Measurements from ENCODE around the gene ARHGAP42. TPM values are rescaled to one million over a fixed set of nuclear protein-coding genes. Genes with fewer than 3 reads are reported as not detected.
"Not testable (repeated sequence)": the region's sequence is repeated elsewhere in the genome, so short reads cannot be mapped to it uniquely, and the experiment has no call there.

ARHGAP42 gene
- total RNA-seq, 1 experiment from 2014 or later = 8.3 TPM

- DNase-seq (ENCODE audit: low spot score) = no peak
Measured at GRCh38 chr11:100872951-100873740, 186.1 kb downstream of the ARHGAP42 start.

- no peak for DNase-seq (ENCODE audit: low spot score)
Measured at GRCh38 chr11:100874203-100874602, 187.1 kb downstream of the ARHGAP42 start.

GRCh38 chr11:100875521-100875869 is 188.4 kb downstream of the ARHGAP42 start:
- DNase-seq (ENCODE audit: low spot score) = no peak

- DNase-seq (ENCODE audit: low spot score) = peak; percentile 96
Measured at GRCh38 chr11:100876815-100877520, 189.9 kb downstream of the ARHGAP42 start.

GRCh38 chr11:100878474-100878873 is 191.4 kb downstream of the ARHGAP42 start:
- peak; percentile 23 for DNase-seq (ENCODE audit: low spot score)

GRCh38 chr11:100882957-100883356 is 195.9 kb downstream of the ARHGAP42 start:
- no peak for DNase-seq (ENCODE audit: low spot score)

GRCh38 chr11:100883830-100884229 is 196.7 kb downstream of the ARHGAP42 start:
- no peak for DNase-seq (ENCODE audit: low spot score)

- no peak for DNase-seq (ENCODE audit: low spot score)
Measured at GRCh38 chr11:100887659-100888058, 200.6 kb downstream of the ARHGAP42 start.

- DNase-seq (ENCODE audit: low spot score) = no peak
Measured at GRCh38 chr11:100888836-100889235, 201.7 kb downstream of the ARHGAP42 start.

- no peak for DNase-seq (ENCODE audit: low spot score)
Measured at GRCh38 chr11:100889758-100890157, 202.7 kb downstream of the ARHGAP42 start.

GRCh38 chr11:100890789-100891188 is 203.7 kb downstream of the ARHGAP42 start:
- peak; percentile 83 for DNase-seq (ENCODE audit: low spot score)

- no peak for DNase-seq (ENCODE audit: low spot score)
Measured at GRCh38 chr11:100892886-100893285, 205.8 kb downstream of the ARHGAP42 start.

GRCh38 chr11:100895449-100895848 is 208.4 kb downstream of the ARHGAP42 start:
- no peak for DNase-seq (ENCODE audit: low spot score)

- DNase-seq (ENCODE audit: low spot score) = not testable (repeated sequence)
Measured at GRCh38 chr11:100895976-100896375, 208.9 kb downstream of the ARHGAP42 start.

GRCh38 chr11:100901471-100901870 is 214.4 kb downstream of the ARHGAP42 start:
- DNase-seq (ENCODE audit: low spot score) = not testable (repeated sequence)

GRCh38 chr11:100902454-100903141 is 215.5 kb downstream of the ARHGAP42 start:
- no peak for DNase-seq (ENCODE audit: low spot score)

- no peak for DNase-seq (ENCODE audit: low spot score)
Measured at GRCh38 chr11:100903284-100903683, 216.2 kb downstream of the ARHGAP42 start.

GRCh38 chr11:100905684-100906083 is 218.6 kb downstream of the ARHGAP42 start:
- DNase-seq (ENCODE audit: low spot score) = no peak

GRCh38 chr11:100908746-100909145 is 221.7 kb downstream of the ARHGAP42 start:
- peak; percentile 20 for DNase-seq (ENCODE audit: low spot score)

GRCh38 chr11:100910808-100911207 is 223.7 kb downstream of the ARHGAP42 start:
- DNase-seq (ENCODE audit: low spot score) = no peak

- no peak for DNase-seq (ENCODE audit: low spot score)
Measured at GRCh38 chr11:100914415-100915110, 227.5 kb downstream of the ARHGAP42 start.

All from H4 (cell line).